Psoas muscle (tissue), 8 donors: ENCODE measurements around the gene GFRAL. TPM values are rescaled to one million over a fixed set of nuclear protein-coding genes. Genes with fewer than 3 reads are reported as not detected.

Experiments
- ATAC-seq, 4 donors: fragments of 200-7000 bp; cut with Tn5 transposase; one replicate each; pipeline ENCODE4 v1.9.1; 2020; ENCODE audit warnings: moderate library complexity in 3 of 4, mild to moderate bottlenecking in 2 of 4
- DNase-seq, 2 donors: peaks; one replicate each; pipeline ENCODE4 v3.0.0-alpha.2; 2020
- H3K27ac ChIP-seq: fragments of 200-600 bp; one replicate; pipeline ENCODE4 v1.8.0; 2022
- H3K27me3 ChIP-seq, 3 donors: fragments of 200-600 bp in 1 of 3; one replicate each; pipeline versions ENCODE4 v1.6.1 to v1.8.0; 2013 to 2022; ENCODE audit warnings: low read length in 2 of 3, mild to moderate bottlenecking in 2 of 3, moderate library complexity in 1 of 3; ENCODE audit not compliant: insufficient read depth in 3 of 3
- H3K36me3 ChIP-seq, 2 donors: fragments of 200-600 bp in 1 of 2; one replicate each; pipeline versions ENCODE4 v1.6.1 to v1.8.0; 2013 to 2022; ENCODE audit warnings: low read depth in 1 of 2, mild to moderate bottlenecking in 1 of 2, moderate library complexity in 1 of 2; ENCODE audit not compliant: insufficient read depth in 1 of 2
- H3K4me1 ChIP-seq: fragments of 200-600 bp; one replicate; pipeline ENCODE4 v1.8.0; 2022
- H3K4me3 ChIP-seq: fragments of 200-600 bp; one replicate; pipeline ENCODE4 v1.8.0; 2022; ENCODE audit warnings: mild to moderate bottlenecking
- H3K9me3 ChIP-seq: fragments of 200-600 bp; one replicate; pipeline ENCODE4 v1.8.0; 2022
- WGBS, 3 donors: extraction: QIAGEN DNeasy Blood & Tissue Kit; methylation state at CpG; one replicate each; pipeline versions ENCODE4 v1.1.6 to v1.1.7; 2013; 5-methylcytosine and 5-hydroxymethylcytosine counted together
- intact Hi-C, 2 donors: fragments of 100-400 bp; cut with DNase I; formaldehyde crosslinking; loops; one replicate each; pipeline versions ENCODE4 v1.11.0 to v1.14.2; 2022
- polyA plus RNA-seq, 3 donors: library from polyadenylated mRNA; stranded (reverse); fragments of 200-250 nt; gene quantifications; one replicate each; pipeline ENCODE4 v1.2.3, GENCODE V29; 2013
- total RNA-seq, 4 donors: library from RNA; stranded (reverse); fragmentation: NEBNext Ultra II Directional in 2 of 4; extraction: Animal tissue kit (Norgen Biotek cat#: 25700) in 2 of 4; gene quantifications; one replicate each; pipeline versions ENCODE4 v1.2.1 to v1.2.4, GENCODE V29; 2021 to 2023
- TF ChIP-seq, protein P1 (sequence below): fragments of 200-600 bp; IDR thresholded peaks from one replicate; pipeline ENCODE4 v1.8.0; 2022; ENCODE audit warnings: antibody characterized with exemption
- donor health status: healthy with polysubstance abuse.
- donor health status: DM: no; HTN: no; CAD: no; lungs with moderate emphysema.
- donor health status: Bipolar disorder and iron deficiency.
- donor health status: healthy.
- donor health status: DM: yes; HTN: yes; CAD: no.
- donor health status: DM: no; HTN: no; CAD: no.
- donor health status: DM: no; HTN: no; CAD: no.
- donor health status: DM: yes; HTN: yes; CAD: no.

GFRAL gene
- total and polyA plus RNA-seq, 7 donors: not detected

- TF ChIP-seq, protein P1, sequence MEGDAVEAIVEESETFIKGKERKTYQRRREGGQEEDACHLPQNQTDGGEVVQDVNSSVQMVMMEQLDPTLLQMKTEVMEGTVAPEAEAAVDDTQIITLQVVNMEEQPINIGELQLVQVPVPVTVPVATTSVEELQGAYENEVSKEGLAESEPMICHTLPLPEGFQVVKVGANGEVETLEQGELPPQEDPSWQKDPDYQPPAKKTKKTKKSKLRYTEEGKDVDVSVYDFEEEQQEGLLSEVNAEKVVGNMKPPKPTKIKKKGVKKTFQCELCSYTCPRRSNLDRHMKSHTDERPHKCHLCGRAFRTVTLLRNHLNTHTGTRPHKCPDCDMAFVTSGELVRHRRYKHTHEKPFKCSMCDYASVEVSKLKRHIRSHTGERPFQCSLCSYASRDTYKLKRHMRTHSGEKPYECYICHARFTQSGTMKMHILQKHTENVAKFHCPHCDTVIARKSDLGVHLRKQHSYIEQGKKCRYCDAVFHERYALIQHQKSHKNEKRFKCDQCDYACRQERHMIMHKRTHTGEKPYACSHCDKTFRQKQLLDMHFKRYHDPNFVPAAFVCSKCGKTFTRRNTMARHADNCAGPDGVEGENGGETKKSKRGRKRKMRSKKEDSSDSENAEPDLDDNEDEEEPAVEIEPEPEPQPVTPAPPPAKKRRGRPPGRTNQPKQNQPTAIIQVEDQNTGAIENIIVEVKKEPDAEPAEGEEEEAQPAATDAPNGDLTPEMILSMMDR: no peak
- Histone ChIP-seq H3K27me3 (peaks cover 0 to 2% (median 0%) of the 10 kb centered on the region in 3 donors), H3K4me1 (no peaks in the 10 kb centered on the region), H3K36me3 (no peaks in the 10 kb centered on the region), H3K9me3 (no peaks in the 10 kb centered on the region), H3K27ac (no peak overlapping the region), H3K4me3 (no peak overlapping the region)
- ATAC-seq (no peak), DNase-seq (no peak)
- intact Hi-C loops: no loop called here
Observed at GRCh38 chr6:55319961-55320695, 7.1 kb upstream of the GFRAL start.

DNA sequence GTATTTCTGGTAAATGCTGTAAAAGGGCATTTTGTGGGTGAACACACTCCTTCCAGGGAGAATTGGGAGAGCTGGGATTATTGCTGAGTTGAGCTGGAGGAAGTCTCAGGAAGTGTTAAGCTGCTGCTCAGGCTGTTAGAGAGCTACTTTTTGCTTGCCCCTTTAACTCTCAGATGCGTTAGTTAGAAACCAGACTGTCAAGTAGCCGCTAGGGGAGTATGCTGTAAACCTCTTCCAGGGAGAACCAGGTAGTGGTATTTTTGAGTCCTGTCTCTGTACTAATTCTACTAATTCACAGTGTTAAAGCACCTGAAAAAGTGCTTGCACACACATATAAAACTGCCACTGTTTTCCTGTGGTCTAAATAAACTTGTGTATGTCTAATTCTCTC is 6.6 kb upstream of the GFRAL start:
- H3K36me3 ChIP-seq: no peaks in the 10 kb centered on the region
- ATAC-seq (no peak), DNase-seq (no peak)
- no peak overlapping the region for H3K27ac ChIP-seq
- no peaks in the 10 kb centered on the region for H3K9me3 ChIP-seq
- no peak overlapping the region for H3K4me3 ChIP-seq
- 45 to 52% (median 51%) methylated on average over 2 of the region's 2 CpGs for WGBS, 3 donors
- TF ChIP-seq, protein P1: no peak
- intact Hi-C loops: no loop called here
- peaks cover 0 to 2% (median 0%) of the 10 kb centered on the region in 3 donors for H3K27me3 ChIP-seq
- H3K4me1 ChIP-seq: no peaks in the 10 kb centered on the region

DNA sequence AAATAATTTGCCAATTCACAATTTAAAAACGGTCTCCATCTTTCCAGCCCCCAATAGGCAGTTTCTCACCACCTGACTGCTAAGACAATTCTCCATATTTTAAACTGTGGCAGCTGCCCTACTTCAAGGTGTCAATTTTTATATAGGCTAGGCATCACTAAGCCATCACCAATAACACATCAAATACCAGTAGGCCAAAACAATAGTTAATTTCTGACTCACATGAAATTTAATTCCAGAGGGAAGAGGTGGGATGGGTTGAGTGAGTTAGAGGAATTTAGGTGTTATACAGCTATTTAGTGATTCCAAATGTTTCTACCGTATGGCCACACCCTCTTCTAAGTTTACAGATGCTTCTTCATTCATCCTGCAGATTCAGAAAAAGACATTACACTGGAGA is 49.9 kb downstream of the GFRAL start:
- no peak for DNase-seq
- TF ChIP-seq, protein P1: no peak
- H3K9me3 ChIP-seq: no peaks in the 10 kb centered on the region
- no peaks in the 10 kb centered on the region for H3K4me1 ChIP-seq
- no peak for ATAC-seq
- H3K27ac ChIP-seq: no peak overlapping the region
- intact Hi-C loops: no loop called here
- 44 to 62% (median 51%) methylated on average over 2 of the region's 2 CpGs for WGBS, 3 donors
- no peak overlapping the region for H3K4me3 ChIP-seq
- H3K27me3 ChIP-seq: no peaks in the 10 kb centered on the region
- no peaks in the 10 kb centered on the region for H3K36me3 ChIP-seq

- intact Hi-C loops: no loop called here
- Histone ChIP-seq H3K4me3 (no peak overlapping the region), H3K4me1 (no peaks in the 10 kb centered on the region), H3K36me3 (no peaks in the 10 kb centered on the region), H3K27ac (no peak overlapping the region), H3K27me3 (no peaks in the 10 kb centered on the region), H3K9me3 (no peaks in the 10 kb centered on the region)
- TF ChIP-seq, protein P1: no peak
- ATAC-seq: no peak
- no peak for DNase-seq
Observed at GRCh38 chr6:55379471-55379870, 52.2 kb downstream of the GFRAL start.

- no peak for DNase-seq
- H3K4me1 ChIP-seq: no peaks in the 10 kb centered on the region
- H3K4me3 ChIP-seq: no peak overlapping the region
- no peaks in the 10 kb centered on the region for H3K9me3 ChIP-seq
- ATAC-seq: no peak
- 27 to 58% (median 56%) methylated on average over 1 of the region's 1 CpG for WGBS, 3 donors
- TF ChIP-seq, protein P1: no peak
- intact Hi-C loops: no loop called here
- no peak overlapping the region for H3K27ac ChIP-seq
- H3K36me3 ChIP-seq: no peaks in the 10 kb centered on the region
- H3K27me3 ChIP-seq: no peaks in the 10 kb centered on the region
Observed at GRCh38 chr6:55379895-55380294, 52.6 kb downstream of the GFRAL start.
